PC-9 (cell line): Measurements from ENCODE around the gene TMEM86A. TPM values are rescaled to one million over a fixed set of nuclear protein-coding genes. Genes with fewer than 3 reads are reported as not detected.

Experiments
- BruUV-seq: library from RNA; stranded (reverse); fragments of 400-500 nt; replicated peaks from 2 replicates; lab custom pipeline; 2021; lab: Mats Ljungman, UMichigan
- CTCF ChIA-PET: fragments of 300-600 bp; sonication (Branson Sonifier 250); formaldehyde crosslinking; loops from one replicate; lab custom pipeline; 2022; ENCODE audit warnings: antibody characterized with exemption; lab: Charles Lee
- POLR2A ChIA-PET: fragments of 300-600 bp; sonication (Branson Sonifier 250); formaldehyde crosslinking; loops from one replicate; lab custom pipeline; 2022; ENCODE audit warnings: antibody characterized with exemption; ENCODE audit not compliant: unreplicated experiment; lab: Charles Lee
- DNase-seq, 2 experiments: peaks; one replicate each; pipeline versions ENCODE4 v3.0.0 to v3.0.0-alpha.2; 2015 to 2022; ENCODE audit warnings: mixed read lengths in 1 of 2
- H2AFZ ChIP-seq: fragments of 200-600 bp; sonication (generic); 2 replicates; pipeline ENCODE4 v1.8.1; 2017; ENCODE audit warnings: antibody characterized with exemption
- H3F3A ChIP-seq: fragments of 200-600 bp; sonication (generic); 2 replicates; pipeline ENCODE4 v1.8.1; 2017; ENCODE audit warnings: antibody characterized with exemption, mild to moderate bottlenecking, low read depth; ENCODE audit not compliant: insufficient read depth
- H3K27ac ChIP-seq: fragments of 200-600 bp; sonication (generic); 2 replicates; pipeline ENCODE4 v1.6.1; 2016; ENCODE audit warnings: mixed run types
- H3K27me3 ChIP-seq: fragments of 200-600 bp; sonication (generic); 2 replicates; pipeline ENCODE4 v1.6.1; 2016; ENCODE audit warnings: low read depth, mixed run types; ENCODE audit not compliant: insufficient read depth
- H3K36me3 ChIP-seq: fragments of 200-600 bp; sonication (generic); 2 replicates; pipeline ENCODE4 v1.6.1; 2016; ENCODE audit warnings: low read depth, mixed run types
- H3K4me1 ChIP-seq: fragments of 200-600 bp; sonication (generic); replicated peaks from 2 replicates; pipeline ENCODE4 v1.6.1; 2016; ENCODE audit warnings: mixed run types; ENCODE audit not compliant: insufficient read depth
- H3K4me2 ChIP-seq: fragments of 200-600 bp; sonication (generic); 2 replicates; pipeline ENCODE4 v1.6.1; 2017; ENCODE audit warnings: mixed run types
- H3K4me3 ChIP-seq: fragments of 200-600 bp; sonication (generic); 2 replicates; pipeline ENCODE4 v1.6.1; 2016; ENCODE audit warnings: mixed run types
- H3K79me2 ChIP-seq: fragments of 200-600 bp; sonication (generic); 2 replicates; pipeline ENCODE4 v1.6.1; 2017; ENCODE audit warnings: low read depth, mixed run types
- H3K9me2 ChIP-seq: fragments of 200-600 bp; sonication (generic); 2 replicates; pipeline ENCODE4 v1.8.1; 2017; ENCODE audit warnings: mild to moderate bottlenecking; ENCODE audit not compliant: insufficient read depth
- H3K9me3 ChIP-seq: fragments of 200-600 bp; sonication (generic); 2 replicates; pipeline ENCODE4 v1.8.1; 2016; ENCODE audit warnings: low read depth; ENCODE audit not compliant: insufficient read depth
- H4K20me1 ChIP-seq: fragments of 200-600 bp; sonication (generic); 2 replicates; pipeline ENCODE4 v1.8.1; 2017; ENCODE audit not compliant: insufficient read depth
- EZH2 ChIP-seq: fragments of 200-600 bp; sonication (generic); IDR thresholded peaks from 2 replicates; pipeline ENCODE4 v1.8.0; 2017; ENCODE audit warnings: antibody characterized with exemption, low read depth
- intact Hi-C: fragments of 100-400 bp; cut with micrococcal nuclease; formaldehyde crosslinking; loops from one replicate; pipeline ENCODE4 v1.10.0; 2022; ENCODE audit not compliant: unreplicated experiment
- total RNA-seq: library from RNA; stranded (reverse); gene quantifications from 2 replicates; pipeline ENCODE4 v1.2.3, GENCODE V29; 2021
- TF ChIP-seq, protein P1 (sequence below): fragments of 200-600 bp; sonication (generic); conservative IDR thresholded peaks from 2 replicates; pipeline ENCODE4 v1.6.1; 2017; ENCODE audit warnings: mixed run types, antibody characterized with exemption, mild to moderate bottlenecking, moderate library complexity

The TMEM86A gene
- total RNA-seq, 1 experiment from 2014 or later = 2.1 TPM

DNA sequence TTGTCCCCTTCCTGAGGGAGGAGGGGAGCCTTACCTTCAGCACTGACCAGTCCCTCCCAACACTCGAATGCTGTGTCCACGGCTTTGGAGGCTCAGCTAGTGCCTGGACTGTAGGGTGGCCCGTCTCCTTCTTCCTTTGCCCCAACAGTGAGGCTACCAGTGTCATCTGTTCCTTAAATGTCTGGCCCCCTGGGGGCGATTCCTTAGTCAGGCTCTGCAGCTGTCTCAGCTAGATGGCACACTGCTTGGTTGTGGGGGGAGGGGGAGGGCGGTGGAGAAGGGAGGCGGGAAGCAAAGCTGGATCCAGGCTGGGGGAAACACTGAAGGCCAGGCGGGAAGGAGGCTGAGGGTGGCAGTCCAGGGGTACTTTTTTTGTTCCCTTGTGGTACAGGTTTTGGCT, 27.5 kb downstream of the TMEM86A start, which contains the start of gene IGSF22:
IGSF22 (minus strand) TSS at position 149 of the 400 bp plus-strand sequence. CDS start 1,952 bp downstream, outside the sequence.
- POLR2A ChIA-PET = no interaction called here
- Histone ChIP-seq H3K27ac (no peak within 1 kb of the TSS), H3K4me2 (no peak within 1 kb of the TSS), H3K9me2 (no peaks in the 10 kb centered on the region), H3K27me3 (no peaks in the 10 kb centered on the region), H3K4me1 (peaks cover 6% of the 10 kb centered on the region; the same call in 1 of the 2 replicates), H2AFZ (no peak within 1 kb of the TSS), H4K20me1 (no peaks in the 10 kb centered on the region), H3K4me3 (no peak within 1 kb of the TSS), H3K79me2 (no peaks in the 10 kb centered on the region), H3K36me3 (no peaks in the 10 kb centered on the region), H3K9me3 (no peaks in the 10 kb centered on the region), H3F3A (no peaks in the 10 kb centered on the region)
- no peak for TF ChIP-seq EZH2
- TF ChIP-seq, protein P1, sequence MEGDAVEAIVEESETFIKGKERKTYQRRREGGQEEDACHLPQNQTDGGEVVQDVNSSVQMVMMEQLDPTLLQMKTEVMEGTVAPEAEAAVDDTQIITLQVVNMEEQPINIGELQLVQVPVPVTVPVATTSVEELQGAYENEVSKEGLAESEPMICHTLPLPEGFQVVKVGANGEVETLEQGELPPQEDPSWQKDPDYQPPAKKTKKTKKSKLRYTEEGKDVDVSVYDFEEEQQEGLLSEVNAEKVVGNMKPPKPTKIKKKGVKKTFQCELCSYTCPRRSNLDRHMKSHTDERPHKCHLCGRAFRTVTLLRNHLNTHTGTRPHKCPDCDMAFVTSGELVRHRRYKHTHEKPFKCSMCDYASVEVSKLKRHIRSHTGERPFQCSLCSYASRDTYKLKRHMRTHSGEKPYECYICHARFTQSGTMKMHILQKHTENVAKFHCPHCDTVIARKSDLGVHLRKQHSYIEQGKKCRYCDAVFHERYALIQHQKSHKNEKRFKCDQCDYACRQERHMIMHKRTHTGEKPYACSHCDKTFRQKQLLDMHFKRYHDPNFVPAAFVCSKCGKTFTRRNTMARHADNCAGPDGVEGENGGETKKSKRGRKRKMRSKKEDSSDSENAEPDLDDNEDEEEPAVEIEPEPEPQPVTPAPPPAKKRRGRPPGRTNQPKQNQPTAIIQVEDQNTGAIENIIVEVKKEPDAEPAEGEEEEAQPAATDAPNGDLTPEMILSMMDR = no peak
- BruUV-seq = no TSS peak
- DNase-seq = no peak
- intact Hi-C loops = no loop called here
- CTCF ChIA-PET = no interaction called here

DNA sequence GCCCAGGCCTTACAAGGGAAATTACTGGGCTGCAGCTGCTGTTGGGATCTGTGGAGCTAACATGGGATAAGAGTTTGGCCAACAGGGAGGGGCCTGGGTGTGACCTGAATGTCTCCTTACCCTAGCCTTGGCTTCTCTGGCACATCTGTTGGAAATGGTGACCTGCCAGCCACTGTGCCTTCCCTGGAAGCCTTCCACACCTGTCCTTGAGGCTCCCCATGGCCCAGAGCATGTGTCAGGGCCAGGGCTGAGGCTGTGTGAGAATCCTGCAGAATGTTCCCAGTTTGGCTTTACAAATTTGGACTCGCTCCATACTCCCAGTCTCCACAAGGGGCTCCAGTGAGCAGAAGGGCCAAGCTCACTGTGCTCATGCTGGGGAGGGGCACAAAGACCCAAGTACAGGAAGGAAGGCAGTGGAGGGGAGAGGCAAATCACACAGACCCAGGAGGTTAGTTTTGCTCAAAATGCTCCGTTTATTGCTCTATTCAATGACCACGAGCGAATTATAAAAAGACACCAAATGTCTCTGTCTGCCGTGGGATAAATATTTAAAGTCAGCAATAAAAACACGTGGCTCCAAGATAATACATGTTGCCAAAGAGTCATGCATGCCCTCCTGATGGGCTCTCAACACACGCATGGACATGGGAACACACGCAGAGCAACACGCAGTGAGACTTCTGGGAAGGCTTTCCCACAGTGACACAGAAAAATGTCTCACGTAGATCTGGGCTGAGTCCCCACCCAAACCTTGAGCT, 29.1 kb downstream of the TMEM86A start:
- no peaks in the 10 kb centered on the region for H4K20me1 ChIP-seq
- TF ChIP-seq, protein P1 = peak; percentile 89
- TF ChIP-seq EZH2 = no peak
- no peaks in the 10 kb centered on the region for H3F3A ChIP-seq
- H3K36me3 ChIP-seq = no peaks in the 10 kb centered on the region
- no peaks in the 10 kb centered on the region for H3K79me2 ChIP-seq
- ChIA-PET POLR2A (interaction anchor here (0.5 to 0.6 kb wide), 2 partner anchors 17 to 746 kb away, joined by 3 to 4 read pairs; no protein-coding TSS in a partner anchor), CTCF (interaction anchor here (0.5 to 1.1 kb wide), 4 partner anchors 22 to 1194 kb away, joined by 3 to 5 read pairs (median 4); no protein-coding TSS in a partner anchor)
- H3K27me3 ChIP-seq = no peaks in the 10 kb centered on the region
- BruUV-seq = no TSS peak
- no peaks in the 10 kb centered on the region for H3K9me3 ChIP-seq
- H3K4me3 ChIP-seq = no peak overlapping the region
- H3K9me2 ChIP-seq = no peaks in the 10 kb centered on the region
- H3K4me2 ChIP-seq = no peak overlapping the region
- no peak overlapping the region for H3K27ac ChIP-seq
- peak in 1 of 2 experiments; percentile 35 for DNase-seq
- H3K4me1 ChIP-seq = 0 out of 2 replicates have a peak, but pooled peaks cover under 1% of the 10 kb centered on the region
- intact Hi-C loops = no loop called here
- no peak overlapping the region for H2AFZ ChIP-seq

DNA sequence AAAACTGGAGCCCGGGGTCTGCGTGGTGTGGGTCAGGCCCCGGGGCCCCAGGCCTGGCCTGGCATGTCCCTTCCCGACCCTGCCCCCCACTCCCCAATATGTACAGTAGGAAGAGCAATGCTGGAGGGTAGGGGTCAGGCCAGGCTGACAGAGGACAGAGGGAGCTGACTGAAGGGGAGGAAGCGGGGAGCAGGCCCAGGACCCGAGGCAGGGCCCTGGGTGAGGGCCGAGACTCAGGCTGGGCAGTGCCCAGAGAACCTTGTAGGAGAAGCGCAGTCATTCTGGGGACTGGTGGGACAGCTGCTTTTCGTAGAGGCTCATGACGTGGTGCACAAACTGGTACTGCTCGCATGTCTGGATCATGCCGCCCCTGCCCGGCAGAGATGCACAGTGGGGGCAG, 30.1 kb downstream of the TMEM86A start:
- Histone ChIP-seq H3K9me2 (no peaks in the 10 kb centered on the region), H2AFZ (no peak overlapping the region), H3K4me3 (no peak overlapping the region), H3K79me2 (no peaks in the 10 kb centered on the region), H3K36me3 (no peaks in the 10 kb centered on the region), H3K4me2 (no peak overlapping the region), H3K27me3 (no peaks in the 10 kb centered on the region), H3K4me1 (no peaks in the 10 kb centered on the region), H3K9me3 (no peaks in the 10 kb centered on the region), H4K20me1 (no peaks in the 10 kb centered on the region), H3K27ac (no peak overlapping the region), H3F3A (no peaks in the 10 kb centered on the region)
- intact Hi-C loops = no loop called here
- BruUV-seq = no TSS peak
- DNase-seq = no peak
- ChIA-PET POLR2A (no interaction called here), CTCF (interaction anchor here (0.5 to 1.1 kb wide), 3 partner anchors 21 to 1193 kb away, joined by 3 to 5 read pairs (median 4); no protein-coding TSS in a partner anchor)
- no peak for TF ChIP-seq EZH2
- TF ChIP-seq, protein P1 = no peak
